PC-3 (cell line): ENCODE results near the gene ADGRL4. TPM values are rescaled to one million over a fixed set of nuclear protein-coding genes. Genes with fewer than 3 reads are reported as not detected.
A peak's percentile ranks its signal among the peaks of the same experiment; 100 is the strongest.

Experiments
- ATAC-seq: fragments of 200-7000 bp; cut with Tn5 transposase; 2 replicates; pipeline ENCODE4 v1.9.1; 2020; ENCODE audit warnings: mild to moderate bottlenecking, moderate library complexity
- BruUV-seq: library from RNA; stranded (reverse); fragments of 400-500 nt; replicated peaks from 2 replicates; lab custom pipeline; 2021; lab: Mats Ljungman, UMichigan
- CTCF ChIA-PET: fragments of 300-600 bp; sonication (Branson Sonifier 250); formaldehyde crosslinking; loops from one replicate; lab custom pipeline; 2022; ENCODE audit warnings: antibody characterized with exemption; lab: Charles Lee
- POLR2A ChIA-PET: fragments of 300-600 bp; sonication (Branson Sonifier 250); formaldehyde crosslinking; loops from one replicate; lab custom pipeline; 2022; ENCODE audit warnings: antibody characterized with exemption; ENCODE audit not compliant: unreplicated experiment; lab: Charles Lee
- DNase-seq: peaks from one replicate; pipeline ENCODE4 v3.0.0-alpha.2; 2015
- H2AFZ ChIP-seq: fragments of 300-600 bp; sonication (generic); 2 replicates; pipeline ENCODE4 v1.6.0; 2016; ENCODE audit warnings: antibody characterized with exemption, low read length
- H3F3A ChIP-seq: fragments of 300-600 bp; sonication (generic); one replicate; pipeline ENCODE4 v1.6.0; 2017; ENCODE audit warnings: antibody characterized with exemption, low read length, control low read depth, mild to moderate bottlenecking; ENCODE audit not compliant: unreplicated experiment
- H3K27ac ChIP-seq: fragments of 300-600 bp; sonication (generic); 2 replicates; pipeline ENCODE4 v1.5.1; 2016; ENCODE audit warnings: mild to moderate bottlenecking, low read length
- H3K27me3 ChIP-seq: fragments of 300-600 bp; sonication (generic); 2 replicates; pipeline ENCODE4 v1.6.1; 2016; ENCODE audit warnings: low read length, mixed read lengths
- H3K36me3 ChIP-seq: fragments of 300-600 bp; sonication (generic); 2 replicates; pipeline ENCODE4 v1.6.1; 2016; ENCODE audit warnings: low read depth, mixed run types, low read length, mixed read lengths
- H3K4me1 ChIP-seq: fragments of 300-600 bp; sonication (generic); 2 replicates; pipeline ENCODE4 v1.5.1; 2016; ENCODE audit warnings: low read length; ENCODE audit not compliant: insufficient read depth
- H3K4me2 ChIP-seq: fragments of 300-600 bp; sonication (generic); 2 replicates; pipeline ENCODE4 v1.6.0; 2016; ENCODE audit warnings: low read length
- H3K4me3 ChIP-seq: fragments of 300-600 bp; sonication (generic); 2 replicates; pipeline ENCODE4 v1.5.1; 2016; ENCODE audit warnings: mild to moderate bottlenecking, low read length, mixed read lengths
- H3K79me2 ChIP-seq: fragments of 300-600 bp; sonication (generic); 2 replicates; pipeline ENCODE4 v1.6.1; 2017; ENCODE audit warnings: low read length, mixed read lengths
- H3K9ac ChIP-seq: fragments of 300-600 bp; sonication (generic); 2 replicates; pipeline ENCODE4 v1.6.0; 2016; ENCODE audit warnings: mild to moderate bottlenecking, low read length
- H3K9me2 ChIP-seq: fragments of 300-600 bp; sonication (generic); replicated peaks from 2 replicates; pipeline ENCODE4 v1.6.1; 2016; ENCODE audit warnings: mixed run types, low read length, mixed read lengths
- H3K9me3 ChIP-seq: fragments of 300-600 bp; sonication (generic); 2 replicates; pipeline ENCODE4 v1.6.1; 2016; ENCODE audit warnings: low read length, mixed read lengths
- H4K20me1 ChIP-seq: fragments of 300-600 bp; sonication (generic); 2 replicates; pipeline ENCODE4 v1.6.1; 2016; ENCODE audit warnings: low read length, mixed read lengths
- EZH2 ChIP-seq: fragments of 300-600 bp; sonication (generic); IDR thresholded peaks from one replicate; pipeline ENCODE4 v1.6.1; 2017; ENCODE audit warnings: antibody characterized with exemption, mild to moderate bottlenecking, low read length; ENCODE audit not compliant: unreplicated experiment
- EZH2phosphoT487 ChIP-seq: fragments of 300-600 bp; sonication (generic); IDR thresholded peaks from 2 replicates; pipeline ENCODE4 v1.6.1; 2018; ENCODE audit warnings: mild to moderate bottlenecking, antibody characterized with exemption, low read length, borderline replicate concordance
- intact Hi-C: fragments of 100-400 bp; cut with micrococcal nuclease; formaldehyde crosslinking; loops from 2 replicates; pipeline ENCODE4 v1.9.0; 2023
- total RNA-seq: library from RNA; depleted of rRNA; stranded (reverse); fragments of >200 nt; gene quantifications from 2 replicates; pipeline ENCODE4 v1.2.3, GENCODE V29; 2014
- TF ChIP-seq, protein P1 (sequence below): fragments of 300-600 bp; sonication (generic); conservative IDR thresholded peaks from 2 replicates; pipeline ENCODE4 v1.5.1; 2017; ENCODE audit warnings: antibody characterized with exemption, low read depth, mild to moderate bottlenecking, low read length

Gene ADGRL4
- total RNA-seq, 1 experiment from 2014 or later = not detected

DNA sequence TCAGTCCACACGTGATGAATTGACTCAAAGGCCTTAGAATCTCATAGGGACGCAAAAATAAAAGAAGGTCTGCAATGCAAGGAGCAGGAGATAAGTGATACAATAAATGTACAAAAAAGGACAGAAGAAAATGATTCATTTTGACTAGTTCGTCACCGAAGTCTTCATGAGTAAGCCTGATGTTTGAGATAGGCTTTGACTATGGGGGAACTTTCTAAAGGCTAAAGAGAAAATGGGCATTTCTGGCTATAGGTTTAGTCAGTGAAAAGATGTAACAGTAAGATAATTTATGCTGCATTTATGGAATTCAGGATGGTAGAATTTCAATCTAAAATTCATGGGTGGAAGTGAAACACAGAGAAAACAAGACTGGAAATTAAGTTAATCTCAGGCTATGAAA is 163.0 kb downstream of the ADGRL4 start:
- DNase-seq (peak; percentile 11), ATAC-seq (no peak)
- no peak overlapping the region for H2AFZ ChIP-seq
- no peaks in the 10 kb centered on the region for H3K27me3 ChIP-seq
- H3K4me2 ChIP-seq = no peak overlapping the region
- H3K4me3 ChIP-seq = no peak overlapping the region
- H3K27ac ChIP-seq = no peak overlapping the region
- CTCF ChIA-PET = no interaction called here
- no peaks in the 10 kb centered on the region for H3K9me2 ChIP-seq
- POLR2A ChIA-PET = no interaction called here
- no TSS peak for BruUV-seq
- TF ChIP-seq EZH2 (no peak), EZH2phosphoT487 (no peak)
- TF ChIP-seq, protein P1, sequence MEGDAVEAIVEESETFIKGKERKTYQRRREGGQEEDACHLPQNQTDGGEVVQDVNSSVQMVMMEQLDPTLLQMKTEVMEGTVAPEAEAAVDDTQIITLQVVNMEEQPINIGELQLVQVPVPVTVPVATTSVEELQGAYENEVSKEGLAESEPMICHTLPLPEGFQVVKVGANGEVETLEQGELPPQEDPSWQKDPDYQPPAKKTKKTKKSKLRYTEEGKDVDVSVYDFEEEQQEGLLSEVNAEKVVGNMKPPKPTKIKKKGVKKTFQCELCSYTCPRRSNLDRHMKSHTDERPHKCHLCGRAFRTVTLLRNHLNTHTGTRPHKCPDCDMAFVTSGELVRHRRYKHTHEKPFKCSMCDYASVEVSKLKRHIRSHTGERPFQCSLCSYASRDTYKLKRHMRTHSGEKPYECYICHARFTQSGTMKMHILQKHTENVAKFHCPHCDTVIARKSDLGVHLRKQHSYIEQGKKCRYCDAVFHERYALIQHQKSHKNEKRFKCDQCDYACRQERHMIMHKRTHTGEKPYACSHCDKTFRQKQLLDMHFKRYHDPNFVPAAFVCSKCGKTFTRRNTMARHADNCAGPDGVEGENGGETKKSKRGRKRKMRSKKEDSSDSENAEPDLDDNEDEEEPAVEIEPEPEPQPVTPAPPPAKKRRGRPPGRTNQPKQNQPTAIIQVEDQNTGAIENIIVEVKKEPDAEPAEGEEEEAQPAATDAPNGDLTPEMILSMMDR = no peak
- no peak overlapping the region for H3K9ac ChIP-seq
- no peaks in the 10 kb centered on the region for H4K20me1 ChIP-seq
- H3K4me1 ChIP-seq = peaks cover 14% of the 10 kb centered on the region
- no peaks in the 10 kb centered on the region for H3K79me2 ChIP-seq
- no peaks in the 10 kb centered on the region for H3K36me3 ChIP-seq
- intact Hi-C loops = loop anchor here (5.0 kb wide), 3 partner anchors 239 to 309 kb away; no protein-coding TSS in a partner anchor
- no peaks in the 10 kb centered on the region for H3F3A ChIP-seq
- no peaks in the 10 kb centered on the region for H3K9me3 ChIP-seq

DNA sequence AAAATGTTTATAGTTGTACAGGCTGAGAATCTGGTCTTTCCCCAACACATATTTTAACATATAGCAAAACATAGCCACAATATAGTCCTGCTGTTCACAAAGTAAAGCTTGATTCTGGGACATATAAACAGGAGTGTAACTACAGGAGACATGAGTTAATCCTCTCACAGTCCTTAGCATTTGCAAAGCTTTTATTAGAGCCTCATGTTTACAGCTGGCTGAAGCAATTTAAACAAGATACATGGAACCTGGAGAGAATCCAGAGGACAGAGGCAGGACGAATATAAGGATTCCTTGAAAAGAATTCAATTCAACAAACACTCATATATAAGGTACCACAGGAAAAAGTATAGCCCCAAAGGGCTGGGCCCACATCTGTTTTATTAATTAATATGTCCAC is 163.4 kb downstream of the ADGRL4 start:
- Histone ChIP-seq H3K79me2 (no peaks in the 10 kb centered on the region), H2AFZ (no peak overlapping the region), H3K9ac (no peak overlapping the region), H3K9me3 (no peaks in the 10 kb centered on the region), H4K20me1 (no peaks in the 10 kb centered on the region), H3K27me3 (no peaks in the 10 kb centered on the region), H3K36me3 (no peaks in the 10 kb centered on the region), H3K9me2 (no peaks in the 10 kb centered on the region), H3F3A (no peaks in the 10 kb centered on the region), H3K4me1 (peaks cover 14% of the 10 kb centered on the region), H3K27ac (no peak overlapping the region), H3K4me3 (no peak overlapping the region), H3K4me2 (no peak overlapping the region)
- CTCF ChIA-PET = no interaction called here
- DNase-seq (no peak), ATAC-seq (no peak)
- no peak for TF ChIP-seq EZH2
- TF ChIP-seq, protein P1 = no peak
- TF ChIP-seq EZH2phosphoT487 = no peak
- BruUV-seq = no TSS peak
- POLR2A ChIA-PET = no interaction called here
- intact Hi-C loops = loop anchor here (5.0 kb wide), 3 partner anchors 239 to 309 kb away; no protein-coding TSS in a partner anchor
